ENCODE results near the gene IL1RAPL1.

DNA sequence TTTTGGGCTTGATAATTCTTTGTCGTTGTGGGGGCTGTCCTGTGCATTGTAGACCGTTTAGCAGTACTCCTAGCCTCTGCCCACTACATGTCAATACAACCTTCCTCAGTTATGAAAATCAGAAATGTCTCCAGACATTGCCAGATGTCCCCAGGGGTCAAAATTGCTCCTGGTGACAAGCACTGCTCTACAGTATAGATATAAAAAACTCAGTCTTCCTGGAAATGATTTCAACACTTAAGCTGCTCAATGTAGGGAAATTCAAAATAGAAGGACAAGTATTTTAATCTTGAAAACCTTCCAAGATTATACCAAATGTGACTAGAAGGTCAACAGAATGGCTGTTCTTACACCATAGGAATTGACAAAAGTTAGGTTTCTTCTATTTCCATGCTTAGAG lies 1339.4 kb downstream of the IL1RAPL1 start:
- TF ChIP-seq, protein P1, sequence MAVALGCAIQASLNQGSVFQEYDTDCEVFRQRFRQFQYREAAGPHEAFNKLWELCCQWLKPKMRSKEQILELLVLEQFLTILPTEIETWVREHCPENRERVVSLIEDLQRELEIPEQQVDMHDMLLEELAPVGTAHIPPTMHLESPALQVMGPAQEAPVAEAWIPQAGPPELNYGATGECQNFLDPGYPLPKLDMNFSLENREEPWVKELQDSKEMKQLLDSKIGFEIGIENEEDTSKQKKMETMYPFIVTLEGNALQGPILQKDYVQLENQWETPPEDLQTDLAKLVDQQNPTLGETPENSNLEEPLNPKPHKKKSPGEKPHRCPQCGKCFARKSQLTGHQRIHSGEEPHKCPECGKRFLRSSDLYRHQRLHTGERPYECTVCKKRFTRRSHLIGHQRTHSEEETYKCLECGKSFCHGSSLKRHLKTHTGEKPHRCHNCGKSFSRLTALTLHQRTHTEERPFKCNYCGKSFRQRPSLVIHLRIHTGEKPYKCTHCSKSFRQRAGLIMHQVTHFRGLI (CRISPR knock-in tag; IDR thresholded peaks at IDR 0.05), result no peak
- TF ChIP-seq MYC (IDR thresholded peaks at IDR 0.05; ENCODE audit: low read depth, low read length) (no peak), MYC (CRISPR knock-in tag; IDR thresholded peaks at IDR 0.05; ENCODE audit: borderline replicate concordance, low read depth) (no peak), ZKSCAN1 (IDR thresholded peaks at IDR 0.05; ENCODE audit: low read depth, low read length) (no peak), SMARCA5 (IDR thresholded peaks at IDR 0.05) (no peak), ZNF212 (CRISPR knock-in tag; IDR thresholded peaks at IDR 0.05) (no peak), JUND (IDR thresholded peaks at IDR 0.05; ENCODE audit: borderline replicate concordance, low read depth, low read length) (no peak), JUND (tag; IDR thresholded peaks at IDR 0.05; ENCODE audit: borderline replicate concordance, low read depth, low read length) (no peak)
- TF ChIP-seq, protein P2, sequence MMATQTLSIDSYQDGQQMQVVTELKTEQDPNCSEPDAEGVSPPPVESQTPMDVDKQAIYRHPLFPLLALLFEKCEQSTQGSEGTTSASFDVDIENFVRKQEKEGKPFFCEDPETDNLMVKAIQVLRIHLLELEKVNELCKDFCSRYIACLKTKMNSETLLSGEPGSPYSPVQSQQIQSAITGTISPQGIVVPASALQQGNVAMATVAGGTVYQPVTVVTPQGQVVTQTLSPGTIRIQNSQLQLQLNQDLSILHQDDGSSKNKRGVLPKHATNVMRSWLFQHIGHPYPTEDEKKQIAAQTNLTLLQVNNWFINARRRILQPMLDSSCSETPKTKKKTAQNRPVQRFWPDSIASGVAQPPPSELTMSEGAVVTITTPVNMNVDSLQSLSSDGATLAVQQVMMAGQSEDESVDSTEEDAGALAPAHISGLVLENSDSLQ (IDR thresholded peaks at IDR 0.05), result no peak
- TF ChIP-seq, protein P3, sequence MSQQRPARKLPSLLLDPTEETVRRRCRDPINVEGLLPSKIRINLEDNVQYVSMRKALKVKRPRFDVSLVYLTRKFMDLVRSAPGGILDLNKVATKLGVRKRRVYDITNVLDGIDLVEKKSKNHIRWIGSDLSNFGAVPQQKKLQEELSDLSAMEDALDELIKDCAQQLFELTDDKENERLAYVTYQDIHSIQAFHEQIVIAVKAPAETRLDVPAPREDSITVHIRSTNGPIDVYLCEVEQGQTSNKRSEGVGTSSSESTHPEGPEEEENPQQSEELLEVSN (IDR thresholded peaks at IDR 0.05; ENCODE audit: borderline replicate concordance in 1 of 2, extremely low read depth in 1 of 2, insufficient read depth in 1 of 2, insufficient read length in 1 of 2, low read depth in 1 of 2, low read length in 1 of 2, poor library complexity in 1 of 2, severe bottlenecking in 1 of 2), result no peak

Data from K562 (cell line).